HepG2 (cell line): Measurements from ENCODE around the gene KAZALD1. TPM values are rescaled to one million over a fixed set of nuclear protein-coding genes. Genes with fewer than 3 reads are reported as not detected.

Source experiments
- AHR ChIP-seq: IDR thresholded peaks from 2 replicates; pipeline ENCODE4 v1.6.1; 2018; ENCODE audit warnings: missing genetic modification reagents, missing compliant biosample characterization
- ASH2L ChIP-seq: fragments of 300-600, 200-600 bp; sonication (generic); IDR thresholded peaks from 2 replicates; pipeline ENCODE4 v1.7.0; 2017; ENCODE audit warnings: low read depth, mild to moderate bottlenecking, moderate library complexity, mixed read lengths, low read length; ENCODE audit not compliant: insufficient read length
- CREM ChIP-seq, 2 experiments: sonication (generic) in 1 of 2; formaldehyde crosslinking in 1 of 2; IDR thresholded peaks; 2 replicates each; pipeline versions ENCODE4 v1.4.0 to v1.6.1; 2016 to 2020; ENCODE audit warnings: antibody characterized with exemption in 1 of 2, mild to moderate bottlenecking in 1 of 2, missing genetic modification reagents in 1 of 2
- ETV5 ChIP-seq: IDR thresholded peaks from 2 replicates; pipeline ENCODE4 v1.6.1; 2018; ENCODE audit warnings: missing biosample characterization, missing genetic modification reagents, inconsistent platforms, borderline replicate concordance
- GABPA ChIP-seq, 2 experiments: IDR thresholded peaks; 2 replicates each; pipeline ENCODE4 v1.6.1; 2011 to 2016; ENCODE audit warnings: low read depth in 2 of 2, low read length in 1 of 2, missing biosample characterization in 1 of 2, missing genetic modification characterization in 1 of 2
- POGZ ChIP-seq: sonication (generic); formaldehyde crosslinking; IDR thresholded peaks from 2 replicates; pipeline ENCODE4 v1.4.0; 2020; ENCODE audit warnings: mild to moderate bottlenecking, missing genetic modification reagents
- POLR2AphosphoS5 ChIP-seq: IDR thresholded peaks from 2 replicates; pipeline ENCODE4 v1.6.1; 2012; ENCODE audit warnings: low read depth, low read length
- POLR2G ChIP-seq: fragments of 200-400 bp; formaldehyde crosslinking; IDR thresholded peaks from 2 replicates; pipeline ENCODE4 v1.6.1; 2018; ENCODE audit warnings: mild to moderate bottlenecking, low read depth, low read length, moderate library complexity
- SIN3A ChIP-seq: IDR thresholded peaks from 2 replicates; pipeline ENCODE4 v1.6.1; 2011; ENCODE audit warnings: low read depth, mild to moderate bottlenecking, control low read depth, low read length, borderline replicate concordance
- SP1 ChIP-seq, 2 experiments: fragments of 450-650 bp in 1 of 2; sonication (generic) in 1 of 2; formaldehyde crosslinking in 1 of 2; IDR thresholded peaks; 2 replicates each; pipeline versions ENCODE4 v1.4.0 to v1.6.1; 2016 to 2020; ENCODE audit warnings: missing genetic modification reagents in 1 of 2
- SP2 ChIP-seq: sonication (generic); formaldehyde crosslinking; IDR thresholded peaks from 2 replicates; pipeline ENCODE4 v1.5.1; 2020; ENCODE audit warnings: mild to moderate bottlenecking, missing genetic modification reagents
- TBX2 ChIP-seq: sonication (generic); formaldehyde crosslinking; IDR thresholded peaks from 2 replicates; pipeline ENCODE4 v1.5.0; 2020; ENCODE audit warnings: missing genetic modification reagents, mild to moderate bottlenecking, borderline replicate concordance
- ZNF343 ChIP-seq: sonication (generic); formaldehyde crosslinking; IDR thresholded peaks from 2 replicates; pipeline ENCODE4 v1.4.0; 2020; ENCODE audit warnings: mild to moderate bottlenecking, missing genetic modification reagents
- ZNF547 ChIP-seq: sonication (generic); formaldehyde crosslinking; IDR thresholded peaks from 2 replicates; pipeline ENCODE4 v1.5.1; 2020; ENCODE audit warnings: mild to moderate bottlenecking, missing genetic modification reagents
- ZNF605 ChIP-seq: sonication (generic); formaldehyde crosslinking; IDR thresholded peaks from 2 replicates; pipeline ENCODE4 v1.8.0; 2022; ENCODE audit warnings: mild to moderate bottlenecking, missing genetic modification reagents
- polyA plus RNA-seq, 8 experiments: library from polyadenylated mRNA; depleted of rRNA in 3 of 8; stranded (reverse) in 7 of 8; unstranded in 1 of 8; fragments of >200 nt; fragmentation: Illumina TruSeq in 4 of 8; extraction: Trizol in 4 of 8; gene quantifications; 2 replicates each; pipeline versions ENCODE4 v1.2.1 to v1.2.3, GENCODE V29; 2011 to 2016; ENCODE audit warnings: low read depth in 4 of 8, missing spikeins in 1 of 8, mixed read lengths in 1 of 8; ENCODE audit not compliant: insufficient read depth in 1 of 8
- total RNA-seq, 5 experiments: library from RNA; depleted of rRNA; stranded (reverse); fragments of >200 nt; fragmentation: Illumina TruSeq; extraction: Trizol; gene quantifications; 2 replicates each; pipeline ENCODE4 v1.2.3, GENCODE V29; 2016; ENCODE audit warnings: low read depth in 1 of 5
- TF ChIP-seq, protein P1 (sequence below): sonication (generic); formaldehyde crosslinking; IDR thresholded peaks from 2 replicates; pipeline ENCODE4 v1.5.0; 2020; ENCODE audit warnings: missing genetic modification reagents, mild to moderate bottlenecking, borderline replicate concordance
- TF ChIP-seq, protein P2 (sequence below): sonication (generic); formaldehyde crosslinking; IDR thresholded peaks from 2 replicates; pipeline ENCODE4 v1.5.0; 2020; ENCODE audit warnings: missing genetic modification reagents
- TF ChIP-seq, protein P3 (sequence below): sonication (generic); formaldehyde crosslinking; IDR thresholded peaks from 2 replicates; pipeline ENCODE4 v1.4.0; 2020; ENCODE audit warnings: missing genetic modification reagents
- TF ChIP-seq, protein P4 (sequence below), 2 experiments: sonication (generic) in 1 of 2; formaldehyde crosslinking in 1 of 2; IDR thresholded peaks; 2 replicates each; pipeline versions ENCODE4 v1.4.0 to v1.6.1; 2018 to 2020; ENCODE audit warnings: missing genetic modification reagents in 2 of 2, borderline replicate concordance in 1 of 2, low read depth in 1 of 2, mild to moderate bottlenecking in 1 of 2, missing biosample characterization in 1 of 2
- TF ChIP-seq, protein P5 (sequence below): IDR thresholded peaks from 2 replicates; pipeline ENCODE4 v1.6.1; 2016; ENCODE audit warnings: missing compliant biosample characterization, missing genetic modification reagents, borderline replicate concordance
- TF ChIP-seq, protein P6 (sequence below): sonication (generic); formaldehyde crosslinking; IDR thresholded peaks from 2 replicates; pipeline ENCODE4 v1.5.0; 2020; ENCODE audit warnings: missing genetic modification reagents

KAZALD1 gene
- total and polyA plus RNA-seq, 2 of the 13 experiments (the other 11 are each of a cell fraction or from before 2014, with no cell fraction given), result 16.7 to 27.7 TPM

DNA sequence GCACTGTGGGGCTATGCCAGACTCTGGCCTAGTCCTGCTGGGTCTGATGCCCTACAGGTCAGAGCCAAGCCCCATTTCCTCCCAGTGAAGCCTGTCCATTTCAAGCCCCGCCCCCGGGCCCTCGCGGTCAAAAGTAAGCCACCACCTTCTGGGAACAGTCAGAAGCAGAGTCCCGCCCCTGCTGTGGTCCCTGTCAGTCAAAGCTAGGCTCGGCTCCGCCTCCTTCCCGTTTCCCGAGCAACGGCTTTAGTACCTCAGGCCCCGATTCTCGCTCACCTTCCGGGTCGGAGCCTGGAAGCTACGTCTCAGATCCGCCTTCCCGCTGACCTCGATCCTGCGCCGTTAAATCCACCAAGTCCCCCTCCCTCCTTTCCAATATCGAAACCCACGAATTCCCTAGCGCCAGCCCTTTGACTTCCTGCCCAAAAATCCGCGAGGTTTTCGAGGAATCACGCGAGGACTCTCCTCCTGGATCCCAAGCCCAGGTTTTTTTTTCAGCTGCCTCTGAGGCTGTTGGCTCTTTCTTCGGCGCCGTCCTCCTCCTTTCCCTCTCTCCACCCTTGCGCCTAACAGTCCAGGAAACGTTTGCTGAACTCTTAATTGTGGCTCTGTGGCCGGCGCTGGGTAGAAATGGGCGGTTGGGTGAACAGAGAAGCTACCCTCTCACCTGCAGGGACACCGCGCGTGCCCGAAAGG, 19.0 kb upstream of the KAZALD1 start (continued):
- TF ChIP-seq, protein P1, sequence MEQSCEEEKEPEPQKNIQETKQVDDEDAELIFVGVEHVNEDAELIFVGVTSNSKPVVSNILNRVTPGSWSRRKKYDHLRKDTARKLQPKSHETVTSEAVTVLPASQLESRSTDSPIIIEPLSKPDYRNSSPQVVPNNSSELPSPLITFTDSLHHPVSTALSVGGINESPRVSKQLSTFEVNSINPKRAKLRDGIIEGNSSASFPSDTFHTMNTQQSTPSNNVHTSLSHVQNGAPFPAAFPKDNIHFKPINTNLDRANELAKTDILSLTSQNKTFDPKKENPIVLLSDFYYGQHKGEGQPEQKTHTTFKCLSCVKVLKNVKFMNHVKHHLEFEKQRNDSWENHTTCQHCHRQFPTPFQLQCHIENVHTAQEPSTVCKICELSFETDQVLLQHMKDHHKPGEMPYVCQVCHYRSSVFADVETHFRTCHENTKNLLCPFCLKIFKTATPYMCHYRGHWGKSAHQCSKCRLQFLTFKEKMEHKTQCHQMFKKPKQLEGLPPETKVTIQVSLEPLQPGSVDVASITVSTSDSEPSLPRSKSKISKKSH, result peak; percentile 52; the same call in 1 of the 2 replicates
- TF ChIP-seq POLR2G (peak; percentile 87), ZNF547 (CRISPR knock-in tag) (peak; percentile 78), ZNF343 (CRISPR knock-in tag) (peak; percentile 67; the same call in 1 of the 2 replicates), TBX2 (CRISPR knock-in tag) (peak; percentile 71; the same call in 1 of the 2 replicates), POGZ (CRISPR knock-in tag) (0 out of 2 replicates have a peak, but pooled peaks have one; percentile 19), SIN3A (peak; percentile 84; the same call in 1 of the 2 replicates), SP2 (CRISPR knock-in tag) (peak; percentile 37), ASH2L (peak; percentile 78), GABPA (IDR thresholded peaks at IDR 0.05; ENCODE audit: low read depth, low read length) (peak; percentile 38; the same call in 1 of the 2 replicates), GABPA (CRISPR knock-in tag; IDR thresholded peaks at IDR 0.05; ENCODE audit: low read depth) (peak; percentile 80), POLR2AphosphoS5 (peak; percentile 79), AHR (CRISPR knock-in tag) (0 out of 2 replicates have a peak, but pooled peaks have one; percentile 33), ETV5 (CRISPR knock-in tag) (peak; percentile 22; the same call in 1 of the 2 replicates), CREM (IDR thresholded peaks at IDR 0.05) (peak; percentile 35), CREM (CRISPR knock-in tag; IDR thresholded peaks at IDR 0.05) (no peak), SP1 (IDR thresholded peaks at IDR 0.05) (no peak), SP1 (CRISPR knock-in tag; IDR thresholded peaks at IDR 0.05) (peak; percentile 62), ZNF605 (peak; percentile 86)
- TF ChIP-seq, protein P2, sequence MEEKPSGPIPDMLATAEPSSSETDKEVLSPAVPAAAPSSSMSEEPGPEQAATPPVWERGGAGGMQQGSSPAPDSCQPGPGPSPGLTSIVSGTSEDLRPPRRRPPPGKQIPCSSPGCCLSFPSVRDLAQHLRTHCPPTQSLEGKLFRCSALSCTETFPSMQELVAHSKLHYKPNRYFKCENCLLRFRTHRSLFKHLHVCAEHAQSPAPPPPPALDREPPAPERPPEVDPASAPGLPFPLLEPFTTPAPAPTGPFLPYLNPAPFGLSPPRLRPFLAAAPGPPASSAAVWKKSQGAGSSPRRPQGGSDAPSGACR (CRISPR knock-in tag), result 0 out of 2 replicates have a peak, but pooled peaks have one; percentile 26
- TF ChIP-seq, protein P3, sequence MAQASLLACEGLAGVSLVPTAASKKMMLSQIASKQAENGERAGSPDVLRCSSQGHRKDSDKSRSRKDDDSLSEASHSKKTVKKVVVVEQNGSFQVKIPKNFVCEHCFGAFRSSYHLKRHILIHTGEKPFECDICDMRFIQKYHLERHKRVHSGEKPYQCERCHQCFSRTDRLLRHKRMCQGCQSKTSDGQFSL (CRISPR knock-in tag), result no peak
- TF ChIP-seq, protein P4, sequence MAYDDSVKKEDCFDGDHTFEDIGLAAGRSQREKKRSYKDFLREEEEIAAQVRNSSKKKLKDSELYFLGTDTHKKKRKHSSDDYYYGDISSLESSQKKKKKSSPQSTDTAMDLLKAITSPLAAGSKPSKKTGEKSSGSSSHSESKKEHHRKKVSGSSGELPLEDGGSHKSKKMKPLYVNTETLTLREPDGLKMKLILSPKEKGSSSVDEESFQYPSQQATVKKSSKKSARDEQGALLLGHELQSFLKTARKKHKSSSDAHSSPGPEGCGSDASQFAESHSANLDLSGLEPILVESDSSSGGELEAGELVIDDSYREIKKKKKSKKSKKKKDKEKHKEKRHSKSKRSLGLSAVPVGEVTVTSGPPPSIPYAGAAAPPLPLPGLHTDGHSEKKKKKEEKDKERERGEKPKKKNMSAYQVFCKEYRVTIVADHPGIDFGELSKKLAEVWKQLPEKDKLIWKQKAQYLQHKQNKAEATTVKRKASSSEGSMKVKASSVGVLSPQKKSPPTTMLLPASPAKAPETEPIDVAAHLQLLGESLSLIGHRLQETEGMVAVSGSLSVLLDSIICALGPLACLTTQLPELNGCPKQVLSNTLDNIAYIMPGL (CRISPR knock-in tag; IDR thresholded peaks at IDR 0.05; ENCODE audit: borderline replicate concordance in 1 of 2, low read depth in 1 of 2), result peak; percentile 38 to 45; a peak in 2 of 4 replicates
- TF ChIP-seq, protein P5, sequence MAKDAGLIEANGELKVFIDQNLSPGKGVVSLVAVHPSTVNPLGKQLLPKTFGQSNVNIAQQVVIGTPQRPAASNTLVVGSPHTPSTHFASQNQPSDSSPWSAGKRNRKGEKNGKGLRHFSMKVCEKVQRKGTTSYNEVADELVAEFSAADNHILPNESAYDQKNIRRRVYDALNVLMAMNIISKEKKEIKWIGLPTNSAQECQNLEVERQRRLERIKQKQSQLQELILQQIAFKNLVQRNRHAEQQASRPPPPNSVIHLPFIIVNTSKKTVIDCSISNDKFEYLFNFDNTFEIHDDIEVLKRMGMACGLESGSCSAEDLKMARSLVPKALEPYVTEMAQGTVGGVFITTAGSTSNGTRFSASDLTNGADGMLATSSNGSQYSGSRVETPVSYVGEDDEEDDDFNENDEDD (CRISPR knock-in tag), result peak; percentile 21; the same call in 1 of the 2 replicates
- TF ChIP-seq, protein P6, sequence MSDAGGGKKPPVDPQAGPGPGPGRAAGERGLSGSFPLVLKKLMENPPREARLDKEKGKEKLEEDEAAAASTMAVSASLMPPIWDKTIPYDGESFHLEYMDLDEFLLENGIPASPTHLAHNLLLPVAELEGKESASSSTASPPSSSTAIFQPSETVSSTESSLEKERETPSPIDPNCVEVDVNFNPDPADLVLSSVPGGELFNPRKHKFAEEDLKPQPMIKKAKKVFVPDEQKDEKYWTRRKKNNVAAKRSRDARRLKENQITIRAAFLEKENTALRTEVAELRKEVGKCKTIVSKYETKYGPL (CRISPR knock-in tag), result no peak
